Keratinocyte (primary cell): ENCODE results near the gene CDA.

ENCODE experiments used
- CTCF ChIP-seq, 3 experiments: IDR thresholded peaks in 1 of 3; conservative IDR thresholded peaks in 1 of 3; optimal IDR thresholded peaks in 1 of 3; 2 replicates in 2 of 3; 3 replicates in 1 of 3; pipeline versions ENCODE3 to v1.5.1; 2011; ENCODE audit warnings: low read length in 3 of 3, mild to moderate bottlenecking in 3 of 3, moderate library complexity in 2 of 3, control low read depth in 1 of 3, inconsistent platforms in 1 of 3; ENCODE audit not compliant: insufficient read depth in 2 of 3; ENCODE audit errors: extremely low read depth in 1 of 3
- EZH2 ChIP-seq: IDR thresholded peaks from one replicate; pipeline ENCODE4 v1.6.1; 2012; ENCODE audit warnings: inconsistent platforms, mild to moderate bottlenecking, low read length, moderate library complexity

- TF ChIP-seq EZH2, result no peak
- TF ChIP-seq CTCF (optimal IDR thresholded peaks at IDR 0.05 in 1 of 3, IDR thresholded peaks at IDR 0.05 in 1 of 3, conservative IDR thresholded peaks at IDR 0.05 in 1 of 3; ENCODE audit: extremely low read depth in 1 of 3, insufficient read depth in 2 of 3, low read length in 3 of 3), result no peak
These were observed 37.6 kb downstream of the CDA start for GRCh38 chr1:20626524-20626923.
